IMR-90 (cell line): Measurements from ENCODE around the gene COL1A1. TPM values are rescaled to one million over a fixed set of nuclear protein-coding genes. Genes with fewer than 3 reads are reported as not detected.

Source experiments
- ATAC-seq: fragments of 200-7000 bp; cut with Tn5 transposase; 2 replicates; pipeline ENCODE4 v1.9.1; 2020; ENCODE audit warnings: low read depth, mild to moderate bottlenecking, moderate library complexity
- BruUV-seq: library from RNA; stranded (reverse); fragments of 400-500 nt; replicated peaks from 2 replicates; lab custom pipeline; 2021; lab: Mats Ljungman, UMichigan
- CTCF ChIA-PET: fragments of 300-600 bp; formaldehyde crosslinking; extraction: SDS; loops from one replicate; lab custom pipeline; 2021; ENCODE audit warnings: antibody characterized with exemption; lab: Yijun Ruan, JAX
- POLR2A ChIA-PET: fragments of 300-600 bp; sonication (Branson Sonifier 250); formaldehyde crosslinking; loops from one replicate; lab custom pipeline; 2022; ENCODE audit warnings: antibody characterized with exemption; ENCODE audit not compliant: unreplicated experiment; lab: Charles Lee
- DNase-seq: peaks from one replicate; pipeline ENCODE4 v3.0.0; 2013
- H2AFZ ChIP-seq: replicated peaks from 2 replicates; pipeline ENCODE3; 2013; ENCODE audit warnings: low read length, mild to moderate bottlenecking; ENCODE audit not compliant: poor library complexity
- H2AK5ac ChIP-seq: 2 replicates; pipeline ENCODE4 v1.6.1; 2013; ENCODE audit warnings: low read depth, low read length, inconsistent platforms
- H2AK9ac ChIP-seq: replicated peaks from 2 replicates; pipeline ENCODE3; 2013; ENCODE audit warnings: mild to moderate bottlenecking, low read depth, low read length, moderate library complexity; ENCODE audit not compliant: poor library complexity
- H2BK120ac ChIP-seq: 2 replicates; pipeline ENCODE4 v1.6.1; 2013; ENCODE audit warnings: low read depth, low read length, inconsistent platforms
- H2BK15ac ChIP-seq: 3 replicates; pipeline ENCODE4 v1.6.1; 2013; ENCODE audit warnings: low read depth, low read length, inconsistent platforms
- H2BK20ac ChIP-seq: 2 replicates; pipeline ENCODE4 v1.6.1; 2013; ENCODE audit warnings: low read depth, mild to moderate bottlenecking, inconsistent platforms, low read length, moderate library complexity
- H2BK5ac ChIP-seq: 2 replicates; pipeline ENCODE4 v1.6.1; 2013; ENCODE audit warnings: mild to moderate bottlenecking, low read depth, low read length, inconsistent platforms; ENCODE audit not compliant: poor library complexity, severe bottlenecking
- H3K14ac ChIP-seq: replicated peaks from 2 replicates; pipeline ENCODE4 v1.6.1; 2013; ENCODE audit warnings: low read depth, low read length, inconsistent platforms
- H3K18ac ChIP-seq: 2 replicates; pipeline ENCODE4 v1.6.1; 2013; ENCODE audit warnings: low read depth, low read length, control low read depth
- H3K23ac ChIP-seq: 2 replicates; pipeline ENCODE4 v1.6.1; 2013; ENCODE audit warnings: low read depth, low read length, inconsistent platforms
- H3K27ac ChIP-seq: 2 replicates; pipeline ENCODE4 v1.5.1; 2013; ENCODE audit warnings: mild to moderate bottlenecking, control low read depth, low read length; ENCODE audit not compliant: insufficient read depth
- H3K27me3 ChIP-seq: 2 replicates; pipeline ENCODE4 v1.6.1; 2013; ENCODE audit warnings: low read length; ENCODE audit not compliant: control insufficient read depth, insufficient read depth
- H3K36me3 ChIP-seq: 2 replicates; pipeline ENCODE4 v1.6.1; 2013; ENCODE audit warnings: low read length, mixed read lengths; ENCODE audit not compliant: control insufficient read depth, insufficient read depth
- H3K4ac ChIP-seq: 2 replicates; pipeline ENCODE4 v1.6.1; 2013; ENCODE audit warnings: low read depth, low read length, inconsistent platforms
- H3K4me1 ChIP-seq: 2 replicates; pipeline ENCODE4 v1.6.1; 2013; ENCODE audit warnings: low read length, mixed read lengths; ENCODE audit not compliant: control insufficient read depth, insufficient read depth
- H3K4me2 ChIP-seq: 2 replicates; pipeline ENCODE4 v1.6.1; 2013; ENCODE audit warnings: low read depth, mild to moderate bottlenecking, control low read depth, low read length, moderate library complexity
- H3K4me3 ChIP-seq: 2 replicates; pipeline ENCODE4 v1.5.1; 2013; ENCODE audit warnings: low read depth, mild to moderate bottlenecking, control low read depth, low read length, moderate library complexity; ENCODE audit not compliant: insufficient read depth
- H3K56ac ChIP-seq: 2 replicates; pipeline ENCODE4 v1.6.1; 2013; ENCODE audit warnings: low read length, inconsistent platforms; ENCODE audit not compliant: insufficient read depth; ENCODE audit errors: extremely low read depth
- H3K79me1 ChIP-seq, 2 experiments: 2 replicates each; pipeline ENCODE4 v1.6.1; 2013; ENCODE audit warnings: low read length in 2 of 2, inconsistent platforms in 1 of 2, low read depth in 1 of 2
- H3K9ac ChIP-seq: 2 replicates; pipeline ENCODE4 v1.6.1; 2013; ENCODE audit warnings: low read depth, low read length, control low read depth
- H3K9me1 ChIP-seq: 2 replicates; pipeline ENCODE4 v1.6.1; 2013; ENCODE audit warnings: low read length, inconsistent platforms; ENCODE audit not compliant: insufficient read depth
- H3K9me3 ChIP-seq: 2 replicates; pipeline ENCODE4 v1.6.1; 2013; ENCODE audit warnings: low read length; ENCODE audit not compliant: control insufficient read depth, insufficient read depth
- H4K20me1 ChIP-seq: 2 replicates; pipeline ENCODE4 v1.6.1; 2013; ENCODE audit warnings: low read length, inconsistent platforms; ENCODE audit not compliant: insufficient read depth
- H4K5ac ChIP-seq: 2 replicates; pipeline ENCODE4 v1.6.1; 2013; ENCODE audit warnings: mild to moderate bottlenecking, low read depth, low read length, control low read depth
- H4K8ac ChIP-seq, 2 experiments: 2 replicates each; pipeline ENCODE4 v1.6.1; 2013; ENCODE audit warnings: low read depth in 2 of 2, low read length in 2 of 2, control low read depth in 1 of 2, inconsistent platforms in 1 of 2
- H4K91ac ChIP-seq: 2 replicates; pipeline ENCODE4 v1.6.1; 2013; ENCODE audit warnings: low read depth, low read length, inconsistent platforms; ENCODE audit not compliant: insufficient read depth
- CHD1 ChIP-seq: IDR thresholded peaks from 2 replicates; pipeline ENCODE4 v1.6.1; 2012; ENCODE audit warnings: low read depth, low read length, improper control_type of control experiment
- RAD21 ChIP-seq: IDR thresholded peaks from 2 replicates; pipeline ENCODE4 v1.6.1; 2012; ENCODE audit warnings: low read length, improper control_type of control experiment
- RFX5 ChIP-seq: IDR thresholded peaks from 2 replicates; pipeline ENCODE4 v1.8.0; 2012; ENCODE audit warnings: low read depth, mild to moderate bottlenecking, low read length, moderate library complexity
- WGBS, 2 experiments: methylation state at CpG; one replicate each; pipeline versions ENCODE4 v1.1.5 to v1.1.7; 2013; ENCODE audit warnings: missing lambda C conversion rate in 2 of 2; ENCODE audit not compliant: insufficient read length in 1 of 2; ENCODE audit errors: extremely low coverage in 2 of 2; 5-methylcytosine and 5-hydroxymethylcytosine counted together
- dilution Hi-C: fragments of 300-500 bp; cut with HindIII; formaldehyde crosslinking; loops from one replicate; pipeline ENCODE4 v1.14.3; 2018; ENCODE audit warnings: low sequenced_read_pairs; ENCODE audit not compliant: unreplicated experiment
- in situ Hi-C: fragments of 300-500 bp; cut with MboI; formaldehyde crosslinking; loops from 3 replicates; pipeline ENCODE4 v1.14.3; 2019; ENCODE audit warnings: low sequenced_read_pairs, inconsistent platforms, mixed read lengths
- intact Hi-C: fragments of 100-400 bp; cut with micrococcal nuclease; formaldehyde crosslinking; loops from 2 replicates; pipeline ENCODE4 v1.10.0; 2022
- polyA plus RNA-seq, 3 experiments: library from polyadenylated mRNA; depleted of rRNA; stranded (reverse); fragments of >200 nt; gene quantifications; 2 replicates each; pipeline ENCODE4 v1.2.3, GENCODE V29; 2012; ENCODE audit warnings: low replicate concordance in 1 of 3
- total RNA-seq: library from RNA; depleted of rRNA; stranded (reverse); fragments of >200 nt; gene quantifications from 2 replicates; pipeline ENCODE4 v1.2.3, GENCODE V29; 2012

Gene COL1A1
- total and polyA plus RNA-seq, 2 of the 4 experiments (the other 2 are of a cell fraction): 2,180 to 4,350 TPM

DNA sequence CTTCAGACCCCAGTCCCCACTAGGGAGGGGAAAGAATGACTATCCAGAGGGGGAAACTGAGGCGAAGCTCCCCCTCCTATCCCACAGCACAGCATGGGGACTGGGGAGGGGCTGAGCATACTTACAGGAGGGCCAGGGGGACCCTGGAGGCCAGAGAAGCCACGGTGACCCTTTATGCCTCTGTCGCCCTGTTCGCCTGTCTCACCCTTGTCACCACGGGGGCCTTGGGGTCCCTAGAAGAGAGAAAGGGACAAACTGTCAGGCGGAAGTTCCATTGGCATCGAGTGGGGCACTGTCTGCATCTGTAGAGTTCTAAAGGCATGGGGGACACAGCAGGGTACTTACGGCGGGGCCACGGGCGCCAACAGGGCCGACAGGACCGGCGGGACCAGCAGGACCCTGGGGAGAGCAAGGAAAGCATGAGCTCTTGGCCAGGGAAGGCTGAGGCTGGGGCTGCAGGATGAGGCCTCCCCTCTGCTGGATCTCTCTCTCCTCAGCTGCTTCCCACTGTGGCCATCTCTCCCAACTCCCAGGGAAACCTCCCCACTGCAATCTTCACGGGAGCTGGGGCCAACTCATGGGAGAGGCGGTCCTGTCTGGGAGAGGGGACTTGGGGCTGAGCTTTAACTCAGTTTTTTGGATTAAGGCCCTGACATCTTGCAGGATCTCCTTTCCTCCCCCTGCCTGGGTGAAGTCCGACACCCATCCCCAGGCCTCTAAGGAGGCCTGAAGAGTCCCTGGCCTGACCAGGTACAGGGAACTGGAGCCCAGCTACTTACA is 13.5 kb downstream of the COL1A1 start:
- intact Hi-C loops: no loop called here
- DNase-seq (peak; percentile 81), ATAC-seq (no peak)
- peak overlapping the region; percentile 99 for H3K27ac ChIP-seq
- peak overlapping the region; percentile 99 for H2BK5ac ChIP-seq
- H2AK9ac ChIP-seq: peak overlapping the region; percentile 92
- no peak for TF ChIP-seq RAD21
- no peak for TF ChIP-seq RFX5
- 0 out of 2 replicates have a peak, but pooled peaks have one; percentile 26 for TF ChIP-seq CHD1
- no TSS peak for BruUV-seq
- peak overlapping the region; percentile 91 for H3K23ac ChIP-seq
- H3K79me1 ChIP-seq: peaks cover 4 to 76% of the 10 kb centered on the region in 2 experiments; a peak in 3 of 4 replicates
- H4K91ac ChIP-seq: peak overlapping the region; percentile 83
- ChIA-PET POLR2A (interaction anchor here (0.6 to 2.1 kb wide), 9 partner anchors 9 to 80 kb away, joined by 3 to 19 read pairs (median 4); partner anchors contain the start of gene COL1A1), CTCF (interaction anchor here (0.7 to 0.8 kb wide), 2 partner anchors 23 to 25 kb away, joined by 3 to 5 read pairs; no protein-coding TSS in a partner anchor)
- peaks cover 17% of the 10 kb centered on the region; the same call in 1 of the 2 replicates for H3K4me1 ChIP-seq
- no peaks in the 10 kb centered on the region for H3K9me3 ChIP-seq
- H3K36me3 ChIP-seq: peaks cover 91% of the 10 kb centered on the region
- H2AFZ ChIP-seq: peak overlapping the region; percentile 69
- H2BK120ac ChIP-seq: peak overlapping the region; percentile 72
- H2BK15ac ChIP-seq: 0 out of 3 replicates have a peak overlapping the region, but pooled peaks have one; percentile 5
- peak overlapping the region; percentile 65 to 86 for H4K8ac ChIP-seq
- peak overlapping the region; percentile 58 for H3K9ac ChIP-seq
- no peaks in the 10 kb centered on the region for H3K27me3 ChIP-seq
- peak overlapping the region; percentile 100 for H3K4ac ChIP-seq
- H2BK20ac ChIP-seq: peak overlapping the region; percentile 29; the same call in 1 of the 2 replicates
- 89% methylated on average over 4 of the region's 17 CpGs; no CpG with 5 or more reads in 1 of the 2 experiments for WGBS, 2 experiments
- in situ Hi-C loops: no loop called here
- H2AK5ac ChIP-seq: peak overlapping the region; percentile 93
- peaks cover 4% of the 10 kb centered on the region; the same call in 1 of the 2 replicates for H3K9me1 ChIP-seq
- dilution Hi-C loops: no loop called here
- H4K20me1 ChIP-seq: peaks cover 100% of the 10 kb centered on the region
- peak overlapping the region; percentile 83 for H4K5ac ChIP-seq
- peak overlapping the region; percentile 91 for H3K14ac ChIP-seq
- no peak overlapping the region for H3K4me2 ChIP-seq
- peak overlapping the region; percentile 88; the same call in 1 of the 2 replicates for H3K56ac ChIP-seq
- peak overlapping the region; percentile 93 for H3K18ac ChIP-seq
- no peak overlapping the region for H3K4me3 ChIP-seq
